Effector memory CD8-positive, alpha-beta T cell (primary cell): ENCODE measurements around the gene GLI1.

Source experiments
- ATAC-seq: fragments of 150-1000 bp; cut with Tn5 transposase; replicated peaks from 2 replicates; pipeline ENCODE4 v1.10.0; 2021; ENCODE audit warnings: mild to moderate bottlenecking, moderate library complexity
- DNase-seq, 3 experiments: peaks; one replicate each; pipeline ENCODE4 v3.0.0; 2021
- H3K27ac Mint-ChIP-seq, 2 donors: one replicate each; pipeline ENCODE4 v1.8.0; 2022; ENCODE audit warnings: mild to moderate bottlenecking in 2 of 2, mixed read lengths in 2 of 2, moderate library complexity in 2 of 2
- H3K27me3 Mint-ChIP-seq, 2 donors: one replicate each; pipeline ENCODE4 v1.8.0; 2022; ENCODE audit warnings: mixed read lengths in 2 of 2
- H3K36me3 Mint-ChIP-seq: one replicate; pipeline ENCODE4 v1.8.0; 2022; ENCODE audit warnings: mild to moderate bottlenecking, moderate library complexity, mixed read lengths; ENCODE audit not compliant: insufficient read depth
- H3K4me1 Mint-ChIP-seq, 2 donors: one replicate each; pipeline ENCODE4 v1.8.0; 2022; ENCODE audit warnings: low read depth in 2 of 2, mixed read lengths in 2 of 2
- H3K4me3 Mint-ChIP-seq, 2 donors: one replicate each; pipeline ENCODE4 v1.8.0; 2022; ENCODE audit warnings: mild to moderate bottlenecking in 2 of 2, mixed read lengths in 2 of 2, moderate library complexity in 2 of 2
- H3K9me3 Mint-ChIP-seq, 2 donors: one replicate each; pipeline ENCODE4 v1.8.0; 2022; ENCODE audit warnings: mixed read lengths in 2 of 2

The GLI1 gene

DNA sequence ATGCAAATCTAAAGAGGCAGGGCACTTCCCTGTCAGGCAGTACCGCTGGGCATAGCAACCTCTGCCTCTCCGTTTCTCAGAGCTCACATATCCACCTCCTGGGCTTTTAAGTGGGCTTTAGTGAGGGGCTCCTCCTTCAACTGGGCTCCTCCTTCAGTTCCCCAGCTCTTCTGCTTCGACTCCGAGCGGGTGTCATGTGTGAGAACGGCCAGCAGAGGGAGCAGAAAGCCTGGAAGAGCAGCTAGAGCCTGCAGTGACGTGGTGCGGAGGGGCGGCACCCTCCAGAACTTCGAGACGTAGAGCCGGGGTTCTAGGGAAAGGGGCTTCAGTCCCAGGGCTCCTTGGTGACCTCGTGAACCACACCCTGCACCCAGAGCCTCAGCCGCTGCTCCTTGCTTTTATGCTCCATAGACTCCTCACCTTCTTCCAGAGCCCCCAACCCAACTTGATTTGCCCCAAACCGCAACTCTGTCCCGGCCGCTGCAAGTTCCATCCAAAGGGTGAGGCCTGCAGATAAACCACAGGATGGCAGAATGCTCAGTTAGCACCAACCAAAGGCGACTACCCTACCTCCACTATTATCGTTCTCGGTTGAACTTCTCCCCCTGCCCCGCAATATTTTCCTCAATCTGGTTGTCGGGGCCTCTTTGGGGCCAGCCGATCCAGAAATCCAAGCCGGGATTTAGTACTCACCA, 383 bp upstream of the GLI1 start:
- H3K4me1 Mint-ChIP-seq = peaks cover 37 to 41% of the 10 kb centered on the region in 2 donors
- H3K27me3 Mint-ChIP-seq = peaks cover 6 to 35% of the 10 kb centered on the region in 2 donors
- peaks cover 14% of the 10 kb centered on the region for H3K36me3 Mint-ChIP-seq
- ATAC-seq = peak; percentile 80
- no peaks in the 10 kb centered on the region for H3K9me3 Mint-ChIP-seq
- H3K4me3 Mint-ChIP-seq = peak overlapping the region; percentile 88 to 96
- DNase-seq = peak; percentile 93 to 95 (median 94)
- peak overlapping the region; percentile 84 to 93 for H3K27ac Mint-ChIP-seq

DNA sequence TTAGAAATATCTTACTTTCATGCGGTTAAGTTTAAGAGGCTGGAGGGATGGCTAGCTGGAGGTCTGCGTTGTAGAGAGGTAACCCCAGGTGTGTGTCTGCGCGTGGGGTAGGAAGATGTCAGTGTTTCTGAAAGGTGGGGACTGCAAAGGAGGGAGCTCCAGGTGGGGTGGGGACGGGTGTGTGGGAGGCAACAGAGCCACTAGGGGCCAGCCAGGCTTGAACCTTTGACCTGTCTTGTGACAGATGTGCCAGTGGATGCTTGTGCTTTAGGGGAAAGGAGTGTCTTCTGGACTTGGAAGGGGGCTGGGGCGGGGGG, 841 bp downstream of the GLI1 start:
- no peaks in the 10 kb centered on the region for H3K9me3 Mint-ChIP-seq
- peaks cover 41 to 42% of the 10 kb centered on the region in 2 donors for H3K4me1 Mint-ChIP-seq
- H3K36me3 Mint-ChIP-seq = peaks cover 14% of the 10 kb centered on the region
- peak overlapping the region; percentile 88 to 96 for H3K4me3 Mint-ChIP-seq
- H3K27me3 Mint-ChIP-seq = peaks cover 6 to 46% of the 10 kb centered on the region in 2 donors
- no peak for DNase-seq
- peak overlapping the region; percentile 37 to 84 for H3K27ac Mint-ChIP-seq
- no peak for ATAC-seq

DNA sequence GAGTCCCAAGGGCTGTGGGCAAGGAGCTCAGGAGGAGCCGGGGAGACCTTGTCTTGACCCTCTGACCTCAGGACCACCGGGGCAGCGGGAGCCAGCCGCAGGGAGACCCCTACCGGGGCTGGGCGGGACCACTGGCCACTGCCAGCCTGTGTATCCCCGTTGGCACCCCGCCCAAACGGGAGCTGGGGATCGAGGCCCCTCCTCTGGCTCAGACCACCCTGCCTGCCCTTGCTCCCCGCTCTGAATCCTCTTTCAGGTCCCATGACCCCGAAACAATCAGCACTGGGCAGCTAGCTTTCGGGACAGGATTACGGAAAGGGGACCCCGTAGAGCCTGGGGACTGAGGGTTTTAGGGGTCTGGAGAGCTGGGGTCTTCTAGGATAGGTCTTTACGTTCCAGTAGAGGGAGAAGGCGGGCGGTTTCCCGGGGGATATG, 1.3 kb downstream of the GLI1 start:
- Mint-ChIP-seq H3K4me3 (peak overlapping the region; percentile 88 to 96), H3K27ac (peak overlapping the region in 1 of 2 donors; percentile 49), H3K36me3 (peaks cover 17% of the 10 kb centered on the region), H3K9me3 (no peaks in the 10 kb centered on the region), H3K27me3 (peaks cover 6 to 46% of the 10 kb centered on the region in 2 donors), H3K4me1 (peaks cover 42 to 46% of the 10 kb centered on the region in 2 donors)
- no peak for DNase-seq
- no peak for ATAC-seq

DNA sequence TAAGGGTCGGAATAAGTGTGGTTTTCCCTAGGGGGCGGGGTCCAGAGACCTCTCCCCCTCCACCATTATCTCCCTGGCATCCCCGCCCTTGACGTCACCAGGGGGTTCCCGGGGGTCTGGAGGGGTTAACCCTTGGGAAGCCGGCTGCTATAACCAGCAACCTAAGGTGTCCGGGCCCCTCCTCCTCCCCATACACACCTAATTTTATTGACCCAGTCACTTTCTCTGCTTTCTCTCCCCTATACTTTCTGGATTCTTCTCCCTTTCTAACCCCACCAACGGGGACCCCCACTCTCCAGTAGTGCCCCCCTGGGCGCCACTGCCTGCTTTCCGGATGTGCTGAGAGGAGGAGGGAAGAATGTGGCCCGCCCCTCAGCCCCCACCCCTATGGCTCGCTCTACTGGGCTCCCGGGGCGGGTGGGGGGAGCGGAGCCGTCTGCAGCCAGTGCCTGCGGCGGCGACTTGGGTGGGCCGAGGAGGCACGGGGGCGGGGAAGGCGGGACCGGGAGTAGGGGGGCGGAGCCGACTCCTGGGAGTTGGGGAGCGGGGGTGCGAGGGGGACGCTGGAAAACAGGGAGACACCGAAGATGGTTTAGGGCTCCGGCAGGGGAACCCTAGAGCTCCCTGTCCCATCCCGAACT, 1.8 kb downstream of the GLI1 start:
- Mint-ChIP-seq H3K36me3 (peaks cover 21% of the 10 kb centered on the region), H3K4me1 (peaks cover 39 to 45% of the 10 kb centered on the region in 2 donors), H3K9me3 (no peaks in the 10 kb centered on the region), H3K27me3 (peaks cover 6 to 46% of the 10 kb centered on the region in 2 donors), H3K4me3 (peak overlapping the region; percentile 81 to 88), H3K27ac (peak overlapping the region; percentile 49 to 89)
- ATAC-seq (no peak), DNase-seq (no peak)

DNA sequence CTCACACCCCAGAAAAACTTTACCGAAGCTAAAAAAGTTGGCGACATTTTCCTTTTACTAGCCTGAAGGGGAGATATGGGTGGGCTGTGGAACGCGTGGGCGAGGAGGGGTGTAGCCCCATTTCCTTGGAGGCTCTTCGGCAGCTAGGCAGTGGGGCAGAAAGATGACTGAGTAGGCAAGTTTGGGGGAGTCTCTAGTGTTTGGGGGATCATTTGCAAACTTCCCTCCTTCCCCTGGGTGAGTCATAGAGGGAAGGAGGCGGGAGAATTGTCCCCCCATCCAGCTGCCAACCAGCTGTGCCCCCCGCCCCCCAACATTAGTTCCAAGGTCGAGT, 2.3 kb downstream of the GLI1 start:
- Mint-ChIP-seq H3K4me1 (peaks cover 39 to 45% of the 10 kb centered on the region in 2 donors), H3K27ac (peak overlapping the region; percentile 49 to 89), H3K4me3 (peak overlapping the region; percentile 81 to 88), H3K9me3 (no peaks in the 10 kb centered on the region), H3K36me3 (peaks cover 21% of the 10 kb centered on the region), H3K27me3 (peaks cover 6 to 46% of the 10 kb centered on the region in 2 donors)
- ATAC-seq (no peak), DNase-seq (no peak)

DNA sequence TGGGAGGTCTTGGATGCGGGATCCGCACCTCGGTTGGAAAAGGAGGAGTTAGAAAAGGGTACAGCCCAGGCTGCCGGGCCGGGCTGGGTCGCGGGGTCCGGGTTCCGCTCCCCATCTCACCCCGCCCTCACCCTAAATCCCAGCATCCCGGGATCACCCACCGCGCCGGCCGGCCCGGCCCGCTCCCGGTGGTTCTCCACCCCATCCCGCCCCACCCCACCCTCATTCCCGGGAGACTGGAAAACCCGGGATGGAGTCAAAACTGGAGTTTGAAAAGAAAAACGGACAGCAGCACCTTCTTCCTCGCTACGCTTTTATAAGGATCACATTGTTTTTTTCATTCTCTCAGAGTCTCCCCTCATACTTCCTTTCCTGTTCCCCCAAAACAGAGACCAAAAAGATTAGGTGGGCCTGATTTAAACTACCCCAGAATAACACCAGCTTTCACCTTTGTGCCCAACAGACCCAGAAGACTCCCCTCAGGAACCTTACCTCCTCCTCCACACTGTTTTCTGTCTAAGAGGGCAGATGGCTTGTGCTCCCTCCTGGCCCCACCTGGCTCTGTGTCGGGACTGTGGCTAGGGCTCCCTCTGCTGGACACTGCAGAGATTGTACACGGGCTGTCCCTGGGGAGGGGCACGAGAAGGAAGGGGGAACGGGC, 2.8 kb downstream of the GLI1 start:
- peak overlapping the region; percentile 81 to 88 for H3K4me3 Mint-ChIP-seq
- DNase-seq (peak; percentile 86 to 88 (median 87)), ATAC-seq (peak; percentile 73)
- peaks cover 6 to 46% of the 10 kb centered on the region in 2 donors for H3K27me3 Mint-ChIP-seq
- peak overlapping the region; percentile 51 to 89 for H3K27ac Mint-ChIP-seq
- H3K9me3 Mint-ChIP-seq = no peaks in the 10 kb centered on the region
- peaks cover 25% of the 10 kb centered on the region for H3K36me3 Mint-ChIP-seq
- H3K4me1 Mint-ChIP-seq = peaks cover 42 to 50% of the 10 kb centered on the region in 2 donors

DNA sequence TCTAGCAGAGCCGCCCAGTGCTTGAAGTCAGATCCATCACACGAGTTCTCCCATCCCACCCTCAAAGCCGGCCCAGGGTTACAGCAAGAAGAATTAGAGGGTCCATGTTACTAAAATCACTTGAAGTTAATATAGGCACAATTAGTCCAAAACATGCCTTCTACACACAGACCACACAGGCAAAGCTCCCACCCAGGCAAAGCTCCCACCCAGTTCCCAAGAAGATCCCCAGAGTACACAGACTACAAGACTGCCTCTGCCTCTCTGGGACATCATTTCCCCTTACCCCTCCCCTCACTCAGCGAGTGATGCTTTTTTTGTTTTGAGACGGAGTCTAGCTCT, 3.3 kb downstream of the GLI1 start:
- peaks cover 6 to 46% of the 10 kb centered on the region in 2 donors for H3K27me3 Mint-ChIP-seq
- H3K4me1 Mint-ChIP-seq = peaks cover 44 to 54% of the 10 kb centered on the region in 2 donors
- ATAC-seq (no peak), DNase-seq (no peak)
- H3K27ac Mint-ChIP-seq = peak overlapping the region; percentile 51 to 89
- H3K36me3 Mint-ChIP-seq = peaks cover 25% of the 10 kb centered on the region
- peak overlapping the region; percentile 81 to 88 for H3K4me3 Mint-ChIP-seq
- no peaks in the 10 kb centered on the region for H3K9me3 Mint-ChIP-seq

DNA sequence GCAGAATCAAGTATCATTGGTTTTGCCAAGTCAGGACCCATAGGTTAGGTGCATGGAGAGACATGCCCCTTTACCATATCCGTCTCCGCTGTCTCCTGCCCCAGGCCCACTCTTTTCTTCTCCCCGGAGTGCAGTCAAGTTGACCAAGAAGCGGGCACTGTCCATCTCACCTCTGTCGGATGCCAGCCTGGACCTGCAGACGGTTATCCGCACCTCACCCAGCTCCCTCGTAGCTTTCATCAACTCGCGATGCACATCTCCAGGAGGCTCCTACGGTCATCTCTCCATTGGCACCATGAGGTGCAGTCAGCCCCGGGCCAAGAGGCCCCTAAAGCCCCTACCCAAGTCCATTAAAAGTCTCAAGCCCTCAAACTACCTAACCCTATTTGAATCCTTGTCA, 5.0 kb downstream of the GLI1 start:
- Mint-ChIP-seq H3K27me3 (peaks cover 6 to 46% of the 10 kb centered on the region in 2 donors), H3K4me3 (no peak overlapping the region), H3K9me3 (no peaks in the 10 kb centered on the region), H3K27ac (peak overlapping the region; percentile 35 to 79), H3K36me3 (peaks cover 25% of the 10 kb centered on the region), H3K4me1 (peaks cover 35 to 50% of the 10 kb centered on the region in 2 donors)
- no peak for DNase-seq
- ATAC-seq = no peak

DNA sequence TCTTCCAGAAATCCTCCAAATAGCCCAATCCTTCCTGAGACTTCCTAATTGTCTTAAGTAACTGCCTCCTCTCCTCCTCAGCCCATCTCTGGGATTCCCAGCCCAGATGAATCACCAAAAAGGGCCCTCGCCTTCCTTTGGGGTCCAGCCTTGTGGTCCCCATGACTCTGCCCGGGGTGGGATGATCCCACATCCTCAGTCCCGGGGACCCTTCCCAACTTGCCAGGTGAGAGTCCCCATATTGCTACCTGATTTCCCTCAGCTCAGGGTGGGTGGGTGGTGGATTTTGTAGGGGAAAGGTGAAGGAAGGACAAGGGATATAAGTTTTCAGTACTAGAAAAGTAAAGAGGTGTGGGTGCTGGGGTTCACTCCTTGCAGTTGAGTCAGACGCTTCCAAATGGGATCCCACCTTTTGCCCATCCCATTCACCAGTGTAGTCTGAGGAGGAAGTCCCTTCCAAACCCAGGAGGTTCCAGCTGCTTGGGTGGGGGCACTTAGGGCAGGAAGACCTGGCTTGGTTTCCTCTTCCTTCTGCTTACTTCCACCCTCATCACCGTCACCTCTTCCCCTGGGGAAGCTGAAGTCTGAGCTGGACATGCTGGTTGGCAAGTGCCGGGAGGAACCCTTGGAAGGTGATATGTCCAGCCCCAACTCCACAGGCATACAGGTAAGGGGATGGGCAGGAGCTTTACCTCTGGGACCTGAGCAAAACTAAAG, 5.6 kb downstream of the GLI1 start:
- Mint-ChIP-seq H3K4me3 (no peak overlapping the region), H3K4me1 (peaks cover 32 to 46% of the 10 kb centered on the region in 2 donors), H3K9me3 (no peaks in the 10 kb centered on the region), H3K27me3 (peaks cover 4 to 42% of the 10 kb centered on the region in 2 donors), H3K36me3 (peaks cover 30% of the 10 kb centered on the region), H3K27ac (peak overlapping the region; percentile 35 to 79)
- ATAC-seq (no peak), DNase-seq (no peak)

DNA sequence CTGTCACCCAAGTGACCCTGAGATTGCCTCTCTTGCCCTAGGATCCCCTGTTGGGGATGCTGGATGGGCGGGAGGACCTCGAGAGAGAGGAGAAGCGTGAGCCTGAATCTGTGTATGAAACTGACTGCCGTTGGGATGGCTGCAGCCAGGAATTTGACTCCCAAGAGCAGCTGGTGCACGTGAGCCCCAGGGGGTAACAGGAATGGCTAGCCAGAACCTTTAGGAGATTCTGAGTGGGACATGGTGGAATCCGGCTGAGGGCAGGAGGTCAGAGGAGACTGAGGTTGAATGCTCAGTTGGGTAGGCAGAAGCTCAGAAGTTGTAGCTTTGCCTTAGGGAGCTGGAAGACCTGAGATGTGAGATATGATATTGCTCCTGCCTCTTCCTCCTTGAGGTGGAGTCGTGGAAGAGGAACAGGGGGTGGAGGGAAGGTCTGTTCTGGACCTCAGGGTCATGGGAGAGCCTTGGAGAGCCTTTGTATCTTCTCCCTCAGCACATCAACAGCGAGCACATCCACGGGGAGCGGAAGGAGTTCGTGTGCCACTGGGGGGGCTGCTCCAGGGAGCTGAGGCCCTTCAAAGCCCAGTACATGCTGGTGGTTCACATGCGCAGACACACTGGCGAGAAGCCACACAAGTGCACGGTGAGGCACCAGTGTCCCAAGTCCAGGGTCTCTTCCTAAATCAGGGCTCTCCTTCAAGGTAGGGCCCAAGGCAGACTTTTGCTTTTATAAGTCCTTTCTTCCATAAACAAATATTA, 6.3 kb downstream of the GLI1 start:
- no peak for ATAC-seq
- Mint-ChIP-seq H3K4me3 (no peak overlapping the region), H3K4me1 (peaks cover 27 to 43% of the 10 kb centered on the region in 2 donors), H3K27ac (peak overlapping the region in 1 of 2 donors; percentile 79), H3K36me3 (peaks cover 34% of the 10 kb centered on the region), H3K9me3 (no peaks in the 10 kb centered on the region), H3K27me3 (peaks cover 0 to 34% of the 10 kb centered on the region in 2 donors)
- DNase-seq = no peak

DNA sequence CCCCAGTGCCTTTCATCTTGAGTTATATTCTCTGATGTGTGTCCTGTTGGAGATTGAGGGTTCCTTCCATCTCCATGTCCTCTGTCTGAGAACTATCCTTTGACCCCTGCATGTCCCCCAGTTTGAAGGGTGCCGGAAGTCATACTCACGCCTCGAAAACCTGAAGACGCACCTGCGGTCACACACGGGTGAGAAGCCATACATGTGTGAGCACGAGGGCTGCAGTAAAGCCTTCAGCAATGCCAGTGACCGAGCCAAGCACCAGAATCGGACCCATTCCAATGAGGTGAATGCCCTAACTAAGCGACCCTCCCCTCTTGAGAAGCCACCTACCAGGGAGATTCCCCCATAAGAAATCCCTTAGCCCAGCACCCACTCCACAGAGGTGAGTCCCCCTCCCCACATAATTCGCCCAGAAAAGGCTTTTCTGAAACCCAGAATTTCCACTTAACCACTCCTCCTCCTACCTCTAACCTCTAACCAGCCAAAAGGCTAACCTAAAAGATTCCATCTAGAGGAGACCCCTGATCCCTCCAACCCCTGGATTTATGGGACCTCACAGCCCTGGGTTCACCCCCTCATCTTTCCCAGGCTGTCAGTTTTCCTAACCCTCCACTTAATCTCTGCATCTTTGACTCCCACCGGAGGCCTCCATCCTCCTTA, 7.8 kb downstream of the GLI1 start:
- Mint-ChIP-seq H3K4me1 (peaks cover 18 to 43% of the 10 kb centered on the region in 2 donors), H3K36me3 (peaks cover 48% of the 10 kb centered on the region), H3K9me3 (no peaks in the 10 kb centered on the region), H3K27me3 (peaks cover 0 to 20% of the 10 kb centered on the region in 2 donors), H3K27ac (peak overlapping the region; percentile 49 to 71), H3K4me3 (no peak overlapping the region)
- DNase-seq = no peak
- ATAC-seq = no peak

DNA sequence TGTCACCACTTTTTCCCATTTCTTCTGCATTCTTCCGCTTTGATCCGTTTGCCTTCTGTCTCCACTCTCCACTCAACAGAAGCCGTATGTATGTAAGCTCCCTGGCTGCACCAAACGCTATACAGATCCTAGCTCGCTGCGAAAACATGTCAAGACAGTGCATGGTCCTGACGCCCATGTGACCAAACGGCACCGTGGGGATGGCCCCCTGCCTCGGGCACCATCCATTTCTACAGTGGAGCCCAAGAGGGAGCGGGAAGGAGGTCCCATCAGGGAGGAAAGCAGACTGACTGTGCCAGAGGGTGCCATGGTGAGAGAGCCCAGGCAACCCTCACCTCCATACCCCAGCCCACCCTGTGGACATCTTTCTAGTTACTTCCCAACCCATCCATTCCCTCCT, 8.3 kb downstream of the GLI1 start:
- ATAC-seq (no peak), DNase-seq (no peak)
- Mint-ChIP-seq H3K36me3 (peaks cover 51% of the 10 kb centered on the region), H3K4me3 (no peak overlapping the region), H3K9me3 (no peaks in the 10 kb centered on the region), H3K27ac (peak overlapping the region; percentile 49 to 63), H3K4me1 (peaks cover 12 to 38% of the 10 kb centered on the region in 2 donors), H3K27me3 (peaks cover 0 to 15% of the 10 kb centered on the region in 2 donors)
